NCI-H146 (cell line): Measurements from ENCODE around the gene KIRREL1.

Source experiments
- DNase-seq: peaks from one replicate; lab custom pipeline; 2025; lab: John Stamatoyannopoulos, UW

The KIRREL1 gene

DNA sequence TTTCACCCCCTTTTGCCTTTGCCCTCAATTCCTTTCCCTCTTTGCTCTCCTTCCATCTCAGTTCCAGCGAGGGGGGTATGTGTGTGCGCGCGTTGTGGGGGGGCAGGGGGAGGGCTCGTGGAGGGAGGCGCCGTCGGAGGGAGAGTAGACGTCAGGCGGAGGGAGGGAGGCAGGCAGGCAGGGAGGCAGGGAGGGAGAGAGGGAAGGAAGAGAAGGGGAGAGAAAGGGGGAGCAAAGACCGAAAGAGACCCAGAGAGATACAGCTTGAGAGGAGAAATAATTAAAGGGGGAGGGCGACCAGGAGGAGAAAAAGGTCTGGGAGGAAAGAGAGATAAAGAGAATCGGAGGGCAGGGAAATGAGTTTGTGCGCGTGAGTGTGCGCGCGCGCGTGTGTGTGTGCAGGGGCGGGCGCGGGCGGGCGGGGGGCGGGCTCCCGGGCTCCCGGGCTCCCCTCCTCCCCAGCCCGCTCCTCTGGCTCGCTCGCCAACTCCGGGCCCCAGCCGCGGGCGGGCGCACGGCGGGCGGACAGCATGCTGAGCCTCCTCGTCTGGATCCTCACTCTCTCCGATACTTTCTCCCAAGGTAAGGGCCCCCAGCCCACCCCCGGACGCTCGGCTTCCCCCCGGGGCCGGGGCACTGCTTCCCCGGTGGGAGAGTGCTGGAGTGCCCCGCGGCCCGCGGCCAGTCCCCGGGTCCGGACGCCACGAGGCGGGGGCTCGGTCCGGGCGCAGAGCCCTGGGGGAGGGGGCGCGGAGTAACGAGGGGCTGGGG, at the start of gene KIRREL1:
Gene KIRREL1, plus strand, starts transcription at position 499 of the 771 bp plus-strand sequence. Its CDS starts 32 bp downstream, at position 531.
- DNase-seq = no peak

DNA sequence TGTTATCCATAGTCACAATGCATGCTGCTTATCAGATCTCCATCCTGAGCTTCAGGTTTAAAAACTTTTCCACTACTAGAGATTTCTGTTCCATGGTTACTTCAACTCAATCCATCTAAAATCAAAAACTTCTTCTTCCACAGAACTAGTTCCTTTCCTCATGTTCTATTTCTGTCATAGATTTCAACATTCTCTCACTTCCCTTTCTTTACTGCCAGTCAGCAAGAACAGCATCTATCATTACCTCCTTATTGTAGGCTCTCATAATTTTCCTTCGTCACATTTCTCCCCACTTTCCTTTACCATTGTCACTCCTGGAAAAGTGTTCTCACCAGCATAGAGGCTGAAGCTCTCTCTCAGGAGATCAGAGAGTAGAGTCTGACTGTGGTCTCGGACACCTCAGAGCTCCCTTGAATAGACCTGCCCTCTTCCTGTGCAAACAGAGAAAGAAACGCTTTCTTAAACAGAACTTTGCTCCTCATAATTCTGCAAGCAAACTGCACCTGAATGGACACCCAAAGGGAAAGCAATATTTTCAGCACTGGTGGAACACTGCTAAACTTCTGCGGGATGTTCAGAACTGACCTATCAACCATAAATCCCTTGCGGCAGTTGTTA, 48.7 kb upstream of the KIRREL1 start:
- no peak for DNase-seq

DNA sequence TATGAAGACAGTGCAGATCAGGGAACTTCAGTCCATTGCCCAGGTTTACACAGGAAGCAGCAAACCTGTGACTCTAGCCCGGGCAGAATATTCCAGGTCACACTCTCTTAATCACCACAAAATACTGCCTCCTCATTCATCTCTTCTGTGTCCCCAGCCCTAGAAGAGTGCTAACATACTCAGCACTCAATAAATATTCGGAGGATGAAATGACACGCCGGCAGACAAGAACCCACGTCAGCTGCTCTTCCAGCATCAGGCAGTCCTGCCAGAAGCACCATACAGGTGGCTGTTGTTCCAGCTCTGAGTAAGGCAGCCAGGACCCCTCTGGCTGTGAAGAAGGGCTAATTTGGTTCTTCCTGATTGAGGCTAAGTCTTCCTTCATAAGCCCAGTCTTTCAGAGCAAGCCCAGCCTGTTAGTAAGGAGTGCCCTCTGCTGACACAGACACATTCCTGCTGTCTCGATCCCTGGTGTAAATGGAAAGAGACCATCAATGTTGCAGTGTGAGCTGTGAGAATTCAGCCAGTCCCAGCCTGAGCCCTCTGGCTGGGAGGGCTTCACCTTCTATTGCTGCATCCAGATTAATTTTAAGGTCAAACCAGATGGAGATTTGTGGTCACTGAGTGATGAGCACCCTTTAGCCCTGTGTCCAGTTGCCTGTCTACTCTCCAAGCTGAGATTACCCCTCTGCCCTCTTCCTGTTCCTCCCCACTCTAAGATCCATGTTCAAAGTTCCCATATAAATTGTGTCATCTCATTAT, 45.0 kb upstream of the KIRREL1 start:
- no peak for DNase-seq

GRCh38 chr1:157949074-157949354, 44.4 kb upstream of the KIRREL1 start:
- no peak for DNase-seq

DNA sequence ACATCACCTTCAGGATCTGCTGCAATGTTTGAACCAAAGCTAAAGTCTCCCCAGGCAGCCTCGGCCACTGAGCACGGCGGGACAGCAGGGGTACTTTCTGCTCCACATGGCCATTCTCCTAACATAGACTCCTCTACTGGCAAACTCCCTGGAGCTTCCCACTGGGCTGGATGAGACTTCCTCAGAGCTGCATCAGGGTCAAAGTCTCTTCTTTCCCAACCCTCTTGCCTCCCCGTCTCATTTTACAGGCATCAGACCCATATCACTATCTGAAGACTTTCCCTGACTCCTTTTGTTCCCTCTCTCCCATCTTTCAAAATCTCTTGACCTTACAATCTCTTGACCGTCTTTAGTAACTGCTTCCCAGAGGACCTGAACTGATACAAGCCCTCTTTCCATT, 42.2 kb upstream of the KIRREL1 start:
- no peak for DNase-seq

GRCh38 chr1:157952601-157953000, 40.8 kb upstream of the KIRREL1 start:
- DNase-seq = no peak

GRCh38 chr1:157955221-157955620, 38.2 kb upstream of the KIRREL1 start:
- no peak for DNase-seq

GRCh38 chr1:157955857-157956256, 37.6 kb upstream of the KIRREL1 start:
- DNase-seq = no peak

- no peak for DNase-seq
These were observed 36.7 kb upstream of the KIRREL1 start for GRCh38 chr1:157956732-157957131.

- DNase-seq = no peak
These were observed 35.2 kb upstream of the KIRREL1 start for GRCh38 chr1:157958263-157958662.

GRCh38 chr1:157959750-157960149, 33.7 kb upstream of the KIRREL1 start:
- no peak for DNase-seq

DNA sequence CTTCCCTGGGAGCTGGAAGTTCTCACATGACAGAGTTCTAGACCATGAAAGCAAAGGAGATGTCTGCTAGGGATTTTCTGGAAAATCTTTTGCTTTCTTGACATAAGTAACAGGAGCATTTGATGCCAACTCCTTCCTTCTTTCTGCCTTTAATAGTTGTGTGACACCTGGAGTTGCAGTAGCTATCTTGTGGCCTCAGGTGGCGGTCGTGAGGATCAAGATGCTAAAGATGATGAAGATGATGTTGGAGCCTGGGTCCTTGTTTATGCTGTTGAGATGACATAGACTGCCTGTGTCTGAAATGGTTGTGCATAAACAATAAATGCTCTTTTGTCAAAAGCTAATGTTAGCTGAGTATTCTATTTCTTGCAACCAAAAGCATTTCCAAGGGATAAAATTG, 32.7 kb upstream of the KIRREL1 start:
- no peak for DNase-seq

- no peak for DNase-seq
These were observed 31.4 kb upstream of the KIRREL1 start for GRCh38 chr1:157961805-157962762.

GRCh38 chr1:157963713-157964112, 29.7 kb upstream of the KIRREL1 start:
- peak; percentile 31 for DNase-seq

DNA sequence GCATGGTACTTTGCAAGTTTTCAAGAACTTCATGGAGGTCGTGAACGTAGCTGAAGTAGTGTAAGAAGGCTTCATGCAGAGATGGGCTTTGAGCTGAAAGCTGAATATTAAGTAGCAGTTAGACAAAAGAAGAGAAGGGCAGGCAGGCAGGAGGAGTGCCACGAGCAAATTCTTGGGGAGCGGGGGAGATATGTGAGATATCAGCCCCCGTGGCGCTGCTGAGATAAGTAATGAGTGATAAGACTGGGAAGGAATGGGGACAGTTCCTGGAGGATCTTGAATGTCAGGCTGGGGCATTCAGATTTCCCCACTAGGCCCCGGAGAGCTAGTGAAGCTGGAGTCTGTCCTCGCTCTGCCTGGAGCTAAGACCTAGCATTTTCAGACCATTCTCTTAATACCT, 27.9 kb upstream of the KIRREL1 start:
- no peak for DNase-seq

GRCh38 chr1:157966031-157966537, 27.4 kb upstream of the KIRREL1 start:
- DNase-seq = no peak

- DNase-seq = no peak
These were observed 26.2 kb upstream of the KIRREL1 start for GRCh38 chr1:157967205-157967604.

DNA sequence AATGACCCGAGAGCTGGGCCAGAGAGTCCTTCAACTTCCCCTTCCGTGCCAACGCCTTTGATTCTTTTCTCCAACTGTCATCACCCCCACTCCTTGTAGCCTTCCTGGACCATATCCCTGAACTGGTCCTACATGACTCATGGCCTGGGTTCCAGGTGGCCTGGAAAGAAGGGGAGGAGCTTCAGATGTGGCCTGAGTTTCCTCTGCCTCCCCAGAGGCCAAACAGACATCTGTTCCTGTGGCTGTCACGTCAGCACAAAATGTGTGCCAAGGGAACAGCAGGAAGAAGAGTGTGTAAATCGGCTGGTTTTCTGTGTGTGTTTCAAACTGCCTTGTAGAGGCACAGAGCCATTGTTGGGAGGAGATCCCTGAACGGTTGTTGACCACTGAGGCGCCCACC, 24.9 kb upstream of the KIRREL1 start:
- no peak for DNase-seq

GRCh38 chr1:157968946-157969345, 24.5 kb upstream of the KIRREL1 start:
- no peak for DNase-seq

DNA sequence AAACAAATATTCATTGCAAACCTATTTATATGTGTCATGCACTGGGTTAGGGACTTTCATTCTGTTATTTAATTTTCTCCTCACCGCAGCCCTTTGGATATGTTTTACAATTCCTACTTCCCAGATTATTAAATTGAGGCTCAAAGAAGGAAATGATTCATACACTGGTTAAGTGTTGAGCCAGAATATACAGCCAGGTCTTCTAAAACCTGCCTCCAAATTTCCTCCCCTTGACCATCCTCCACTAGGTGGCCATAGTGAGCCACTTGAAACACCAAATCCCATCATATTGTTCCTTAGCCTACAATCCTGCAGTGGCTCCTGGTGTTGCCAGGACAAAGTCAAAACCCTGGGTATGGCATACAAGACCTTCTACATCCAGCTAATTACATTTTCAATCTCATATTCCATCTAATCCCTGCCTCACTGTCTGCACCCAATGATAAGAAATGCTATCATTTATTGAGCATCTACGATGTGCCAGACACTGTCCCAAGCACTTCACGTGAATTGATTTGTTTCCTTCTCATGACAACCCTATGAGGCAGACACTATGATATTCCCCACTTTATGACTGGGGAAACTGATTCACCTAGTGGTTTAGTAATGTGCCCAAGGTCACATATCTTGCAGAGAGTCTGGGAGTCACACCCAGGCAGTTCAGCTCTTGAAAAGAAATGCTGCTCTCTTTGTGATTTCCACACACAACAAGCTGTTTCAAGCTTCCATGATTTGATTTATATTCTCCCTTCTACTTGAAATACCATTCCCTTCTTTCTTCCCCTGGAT, 23.6 kb upstream of the KIRREL1 start:
- no peak for DNase-seq

GRCh38 chr1:157971769-157972168, 21.7 kb upstream of the KIRREL1 start:
- no peak for DNase-seq
